ENCODE results near the gene KCNC1. TPM values are rescaled to one million over a fixed set of nuclear protein-coding genes. Genes with fewer than 3 reads are reported as not detected.

The KCNC1 gene
- total and polyA plus RNA-seq, 2 of the 4 experiments (the other 2 are of a cell fraction): 0.03 TPM; not detected in 1

DNA sequence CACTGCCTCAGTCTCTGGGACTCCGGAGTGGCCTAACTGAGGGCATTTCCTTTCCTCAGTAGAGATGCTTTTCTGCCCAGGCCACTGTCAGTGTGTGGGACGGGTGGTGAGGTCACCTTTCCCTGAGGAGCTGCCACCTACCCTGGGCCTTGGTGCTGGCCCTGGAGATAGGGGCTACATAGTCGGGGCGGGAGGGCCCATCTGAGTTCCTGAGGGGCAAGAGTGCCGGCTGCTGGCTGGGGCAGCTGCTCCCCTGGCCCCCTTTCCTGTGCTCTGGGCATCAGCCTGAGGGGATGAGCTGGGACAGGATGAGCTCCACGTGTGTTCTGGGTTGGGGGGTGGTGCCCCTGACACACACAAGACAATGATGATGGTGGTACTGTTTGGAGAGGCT, 5.4 kb downstream of the KCNC1 start:
- Histone ChIP-seq H3K14ac (replicated peaks; ENCODE audit: low read depth, low read length) (no peak overlapping the region), H3K4me1 (ENCODE audit: control insufficient read depth, insufficient read depth, low read length) (no peaks in the 10 kb centered on the region), H2AFZ (replicated peaks; ENCODE audit: low read length, poor library complexity) (no peak overlapping the region), H3K79me1 (ENCODE audit: low read depth in 1 of 2, low read length in 2 of 2) (no peaks in the 10 kb centered on the region), H2AK5ac (ENCODE audit: low read depth, low read length) (no peak overlapping the region), H2BK5ac (ENCODE audit: low read depth, low read length, poor library complexity, severe bottlenecking) (no peak overlapping the region), H3K56ac (ENCODE audit: extremely low read depth, insufficient read depth, low read length) (no peak overlapping the region), H3K9ac (ENCODE audit: low read depth, low read length) (no peak overlapping the region), H3K9me3 (ENCODE audit: control insufficient read depth, insufficient read depth, low read length) (peaks cover 2% of the 10 kb centered on the region; the same call in 1 of the 2 replicates), H3K27me3 (ENCODE audit: control insufficient read depth, insufficient read depth, low read length) (peaks cover 51% of the 10 kb centered on the region), H3K23ac (ENCODE audit: low read depth, low read length) (no peak overlapping the region), H2BK20ac (ENCODE audit: low read depth, low read length) (no peak overlapping the region), H4K91ac (ENCODE audit: insufficient read depth, low read depth, low read length) (no peak overlapping the region), H4K8ac (ENCODE audit: low read depth in 2 of 2, low read length in 2 of 2) (no peak overlapping the region), H3K36me3 (ENCODE audit: control insufficient read depth, insufficient read depth, low read length) (no peaks in the 10 kb centered on the region), H3K4ac (ENCODE audit: low read depth, low read length) (no peak overlapping the region), H2BK15ac (ENCODE audit: low read depth, low read length) (no peak overlapping the region), H2AK9ac (replicated peaks; ENCODE audit: low read depth, low read length, poor library complexity) (no peak overlapping the region), H4K5ac (ENCODE audit: low read depth, low read length) (no peak overlapping the region), H3K18ac (ENCODE audit: low read depth, low read length) (no peak overlapping the region), H3K4me3 (ENCODE audit: insufficient read depth, low read depth, low read length) (no peak overlapping the region), H3K9me1 (ENCODE audit: insufficient read depth, low read length) (no peaks in the 10 kb centered on the region), H2BK120ac (ENCODE audit: low read depth, low read length) (no peak overlapping the region), H3K4me2 (ENCODE audit: low read depth, low read length) (no peak overlapping the region), H4K20me1 (ENCODE audit: insufficient read depth, low read length) (no peaks in the 10 kb centered on the region; the same call in 1 of the 2 replicates), H3K27ac (ENCODE audit: insufficient read depth, low read length) (no peak overlapping the region)
- ChIA-PET POLR2A (ENCODE audit: unreplicated experiment) (no interaction called here), CTCF (interaction anchor here (1.5 kb wide), 1 partner anchor 9 kb away, joined by 7 read pairs; no protein-coding TSS in a partner anchor)
- dilution Hi-C loops (cut with HindIII; ENCODE audit: low sequenced_read_pairs, unreplicated experiment): loop anchor here (25.0 kb wide), 1 partner anchor 247 kb away; no protein-coding TSS in a partner anchor
- intact Hi-C loops (cut with micrococcal nuclease): loop anchor here (10.0 kb wide), 2 partner anchors 365 to 585 kb away; partner anchors contain the start of genes GTF2H1, HPS5 and SAAL1
- no TSS peak for BruUV-seq (replicated peaks)
- in situ Hi-C loops (cut with MboI; ENCODE audit: low sequenced_read_pairs): no loop called here
- no peak for ATAC-seq (ENCODE audit: low read depth)
- DNase-seq: no peak
- TF ChIP-seq CEBPB (IDR thresholded peaks at IDR 0.05; ENCODE audit: low read depth, low read length) (no peak), RCOR1 (IDR thresholded peaks at IDR 0.05; ENCODE audit: insufficient replicate concordance, low read length) (no peak), MAFK (IDR thresholded peaks at IDR 0.05; ENCODE audit: low read depth, low read length) (no peak), SMC3 (IDR thresholded peaks at IDR 0.05; ENCODE audit: low read depth, low read length) (no peak), MAZ (IDR thresholded peaks at IDR 0.05; ENCODE audit: borderline replicate concordance, low read depth, low read length) (no peak), BHLHE40 (IDR thresholded peaks at IDR 0.05; ENCODE audit: low read depth, low read length) (no peak), NFE2L2 (IDR thresholded peaks at IDR 0.05; ENCODE audit: low read depth, low read length) (no peak)
- TF ChIP-seq, protein P1, sequence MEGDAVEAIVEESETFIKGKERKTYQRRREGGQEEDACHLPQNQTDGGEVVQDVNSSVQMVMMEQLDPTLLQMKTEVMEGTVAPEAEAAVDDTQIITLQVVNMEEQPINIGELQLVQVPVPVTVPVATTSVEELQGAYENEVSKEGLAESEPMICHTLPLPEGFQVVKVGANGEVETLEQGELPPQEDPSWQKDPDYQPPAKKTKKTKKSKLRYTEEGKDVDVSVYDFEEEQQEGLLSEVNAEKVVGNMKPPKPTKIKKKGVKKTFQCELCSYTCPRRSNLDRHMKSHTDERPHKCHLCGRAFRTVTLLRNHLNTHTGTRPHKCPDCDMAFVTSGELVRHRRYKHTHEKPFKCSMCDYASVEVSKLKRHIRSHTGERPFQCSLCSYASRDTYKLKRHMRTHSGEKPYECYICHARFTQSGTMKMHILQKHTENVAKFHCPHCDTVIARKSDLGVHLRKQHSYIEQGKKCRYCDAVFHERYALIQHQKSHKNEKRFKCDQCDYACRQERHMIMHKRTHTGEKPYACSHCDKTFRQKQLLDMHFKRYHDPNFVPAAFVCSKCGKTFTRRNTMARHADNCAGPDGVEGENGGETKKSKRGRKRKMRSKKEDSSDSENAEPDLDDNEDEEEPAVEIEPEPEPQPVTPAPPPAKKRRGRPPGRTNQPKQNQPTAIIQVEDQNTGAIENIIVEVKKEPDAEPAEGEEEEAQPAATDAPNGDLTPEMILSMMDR (conservative IDR thresholded peaks at IDR 0.05; ENCODE audit: low read depth, low read length): no peak
- WGBS, 2 experiments (ENCODE audit: extremely low coverage in 2 of 2, insufficient read length in 1 of 2): 80% methylated on average over 2 of the region's 6 CpGs; no CpG with 5 or more reads in 1 of the 2 experiments
